Vagina (tissue), 1 donor: ENCODE measurements around the gene TMPRSS5. TPM values are rescaled to one million over a fixed set of nuclear protein-coding genes. Genes with fewer than 3 reads are reported as not detected.

ENCODE experiments used
- small RNA-seq: library from RNA; depleted of rRNA; stranded (forward); fragments of <200 nt; gene quantifications from one replicate; pipeline ENCODE3, GENCODE V24; 2016
- total RNA-seq: library from RNA; depleted of rRNA; stranded (reverse); fragments of >200 nt; gene quantifications from one replicate; pipeline ENCODE4 v1.2.3, GENCODE V29; 2016

TMPRSS5 gene
- total RNA-seq, 1 donor from 2014 or later, result not detected

Small RNA genes lying within 50 kb of the gene (small RNA-seq; reads per million reads assigned to genes)
- gene RPS29P19, result not detected

Other genes starting within 250 kb of the TMPRSS5 start
- 0.49 TPM for gene DRD2, start 230.9 kb downstream of the TMPRSS5 start, total RNA-seq
- 14.7 TPM for gene ZW10, start 67.4 kb upstream of the TMPRSS5 start, total RNA-seq
- gene CLDN25, start 73.5 kb upstream of the TMPRSS5 start, total RNA-seq, result not detected
- 12.3 TPM for gene USP28, start 169.3 kb upstream of the TMPRSS5 start, total RNA-seq
- not detected for gene HTR3B, start 198.5 kb upstream of the TMPRSS5 start, total RNA-seq